Esophagus muscularis mucosa (tissue), 4 donors: ENCODE measurements around the gene POTEH.
"Not testable (repeated sequence)": the region's sequence is repeated elsewhere in the genome, so short reads cannot be mapped to it uniquely, and the experiment has no call there.

Source experiments
- EP300 ChIP-seq: sonication (generic); formaldehyde crosslinking; IDR thresholded peaks from one replicate; pipeline ENCODE4 v1.6.1; 2017; ENCODE audit warnings: antibody characterized with exemption
- POLR2A ChIP-seq: fragments of 450-650 bp; IDR thresholded peaks from one replicate; pipeline ENCODE4 v1.6.1; 2017; ENCODE audit warnings: antibody characterized with exemption, moderate library complexity, mild to moderate bottlenecking, low read depth
- POLR2AphosphoS5 ChIP-seq, 2 donors: sonication (generic); formaldehyde crosslinking; IDR thresholded peaks; one replicate each; pipeline ENCODE4 v1.6.1; 2017; ENCODE audit warnings: antibody characterized with exemption in 2 of 2
- TF ChIP-seq, protein P1 (sequence below), 3 experiments: fragments of 200-600 bp in 2 of 3; fragments of 450-650 bp in 1 of 3; sonication (generic) in 2 of 3; IDR thresholded peaks; one replicate each; pipeline ENCODE4 v1.5.1; 2017 to 2019; ENCODE audit warnings: antibody characterized with exemption in 3 of 3, mild to moderate bottlenecking in 2 of 3, moderate library complexity in 1 of 3

GRCh38 chr22:15688090-15688489 is 1.7 kb upstream of the POTEH start:
- TF ChIP-seq, protein P1, sequence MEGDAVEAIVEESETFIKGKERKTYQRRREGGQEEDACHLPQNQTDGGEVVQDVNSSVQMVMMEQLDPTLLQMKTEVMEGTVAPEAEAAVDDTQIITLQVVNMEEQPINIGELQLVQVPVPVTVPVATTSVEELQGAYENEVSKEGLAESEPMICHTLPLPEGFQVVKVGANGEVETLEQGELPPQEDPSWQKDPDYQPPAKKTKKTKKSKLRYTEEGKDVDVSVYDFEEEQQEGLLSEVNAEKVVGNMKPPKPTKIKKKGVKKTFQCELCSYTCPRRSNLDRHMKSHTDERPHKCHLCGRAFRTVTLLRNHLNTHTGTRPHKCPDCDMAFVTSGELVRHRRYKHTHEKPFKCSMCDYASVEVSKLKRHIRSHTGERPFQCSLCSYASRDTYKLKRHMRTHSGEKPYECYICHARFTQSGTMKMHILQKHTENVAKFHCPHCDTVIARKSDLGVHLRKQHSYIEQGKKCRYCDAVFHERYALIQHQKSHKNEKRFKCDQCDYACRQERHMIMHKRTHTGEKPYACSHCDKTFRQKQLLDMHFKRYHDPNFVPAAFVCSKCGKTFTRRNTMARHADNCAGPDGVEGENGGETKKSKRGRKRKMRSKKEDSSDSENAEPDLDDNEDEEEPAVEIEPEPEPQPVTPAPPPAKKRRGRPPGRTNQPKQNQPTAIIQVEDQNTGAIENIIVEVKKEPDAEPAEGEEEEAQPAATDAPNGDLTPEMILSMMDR (IDR thresholded peaks at IDR 0.05) = not testable (repeated sequence)
- TF ChIP-seq POLR2AphosphoS5 (IDR thresholded peaks at IDR 0.05); EP300; POLR2A: not testable (repeated sequence)
